Upper lobe of right lung (tissue), 1 donor: ENCODE measurements around the gene HERPUD1. TPM values are rescaled to one million over a fixed set of nuclear protein-coding genes. Genes with fewer than 3 reads are reported as not detected.

Source experiments
- ATAC-seq: fragments of 200-7000 bp; cut with Tn5 transposase; one replicate; pipeline ENCODE4 v1.9.1; 2020; ENCODE audit warnings: mild to moderate bottlenecking, moderate library complexity
- DNase-seq: peaks from one replicate; pipeline ENCODE4 v3.0.0-alpha.2; 2020
- H3K27ac ChIP-seq: fragments of 200-600 bp; one replicate; pipeline ENCODE4 v1.8.0; 2022
- H3K27me3 ChIP-seq: fragments of 200-600 bp; one replicate; pipeline ENCODE4 v1.8.0; 2022; ENCODE audit warnings: mild to moderate bottlenecking
- H3K36me3 ChIP-seq: fragments of 200-600 bp; one replicate; pipeline ENCODE4 v1.8.0; 2022
- H3K4me1 ChIP-seq: fragments of 200-600 bp; one replicate; pipeline ENCODE4 v1.8.0; 2022
- H3K4me3 ChIP-seq: fragments of 200-600 bp; one replicate; pipeline ENCODE4 v1.8.0; 2022; ENCODE audit warnings: mild to moderate bottlenecking
- H3K9me3 ChIP-seq: fragments of 200-600 bp; one replicate; pipeline ENCODE4 v1.8.0; 2022
- CTCF ChIP-seq: fragments of 200-600 bp; IDR thresholded peaks from one replicate; pipeline ENCODE4 v1.8.0; 2022; ENCODE audit warnings: antibody characterized with exemption
- intact Hi-C: fragments of 100-400 bp; cut with DNase I; formaldehyde crosslinking; loops from one replicate; pipeline ENCODE4 v1.11.0; 2022
- total RNA-seq: library from RNA; stranded (reverse); fragmentation: NEBNext Ultra II Directional; extraction: Animal tissue kit (Norgen Biotek cat#: 25700); gene quantifications from one replicate; pipeline ENCODE4 v1.2.1, GENCODE V29; 2021
- donor health status: DM: no; HTN: yes; CAD: no; lungs with severe emphysema.

HERPUD1 gene
- total RNA-seq, 1 donor from 2014 or later = 223 TPM

- Histone ChIP-seq H3K27me3 (no peaks in the 10 kb centered on the region), H3K36me3 (no peaks in the 10 kb centered on the region), H3K27ac (no peak overlapping the region), H3K4me3 (no peak overlapping the region), H3K4me1 (no peaks in the 10 kb centered on the region), H3K9me3 (no peaks in the 10 kb centered on the region)
- intact Hi-C loops = no loop called here
- ATAC-seq (no peak), DNase-seq (no peak)
- TF ChIP-seq CTCF = no peak
These were observed 37.5 kb upstream of the HERPUD1 start for GRCh38 chr16:56894331-56894917.

GRCh38 chr16:56895813-56896212, 36.1 kb upstream of the HERPUD1 start:
- no peak for ATAC-seq
- Histone ChIP-seq H3K9me3 (no peaks in the 10 kb centered on the region), H3K4me1 (no peaks in the 10 kb centered on the region), H3K36me3 (no peaks in the 10 kb centered on the region), H3K27me3 (no peaks in the 10 kb centered on the region), H3K4me3 (no peak overlapping the region), H3K27ac (no peak overlapping the region)
- intact Hi-C loops = no loop called here
- TF ChIP-seq CTCF = no peak
- DNase-seq = no peak

DNA sequence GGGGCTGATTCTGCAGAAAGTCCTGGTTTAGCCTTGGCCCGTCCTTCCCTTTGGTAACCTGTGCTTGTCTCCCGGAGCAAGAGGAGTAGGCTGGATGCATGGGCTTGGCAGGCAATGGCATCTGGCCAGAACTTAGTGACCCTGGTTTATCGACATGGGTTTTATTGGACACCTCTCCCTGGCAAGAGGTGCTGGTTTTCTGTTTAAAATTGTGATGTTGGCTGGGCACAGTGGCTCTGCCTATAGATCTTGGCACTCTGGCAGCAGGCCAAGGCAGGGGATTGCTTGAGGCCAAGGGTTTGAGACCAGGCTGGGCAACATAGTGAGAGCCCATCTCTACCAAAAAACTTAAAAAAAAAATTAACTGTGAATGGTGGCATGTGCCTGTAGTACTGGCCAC, 35.7 kb upstream of the HERPUD1 start:
- DNase-seq (no peak), ATAC-seq (no peak)
- Histone ChIP-seq H3K9me3 (no peaks in the 10 kb centered on the region), H3K27me3 (no peaks in the 10 kb centered on the region), H3K27ac (no peak overlapping the region), H3K36me3 (no peaks in the 10 kb centered on the region), H3K4me1 (no peaks in the 10 kb centered on the region), H3K4me3 (no peak overlapping the region)
- TF ChIP-seq CTCF = no peak
- intact Hi-C loops = no loop called here

- DNase-seq = no peak
- H3K36me3 ChIP-seq = no peaks in the 10 kb centered on the region
- ATAC-seq = no peak
- no peak for TF ChIP-seq CTCF
- no peak overlapping the region for H3K4me3 ChIP-seq
- H3K4me1 ChIP-seq = no peaks in the 10 kb centered on the region
- H3K27ac ChIP-seq = no peak overlapping the region
- no peaks in the 10 kb centered on the region for H3K9me3 ChIP-seq
- H3K27me3 ChIP-seq = no peaks in the 10 kb centered on the region
- intact Hi-C loops = no loop called here
These were observed 34.7 kb upstream of the HERPUD1 start for GRCh38 chr16:56897026-56897799.

GRCh38 chr16:56898847-56899246, 33.1 kb upstream of the HERPUD1 start:
- DNase-seq = no peak
- Histone ChIP-seq H3K36me3 (no peaks in the 10 kb centered on the region), H3K27ac (no peak overlapping the region), H3K4me1 (no peaks in the 10 kb centered on the region), H3K4me3 (no peak overlapping the region), H3K9me3 (no peaks in the 10 kb centered on the region), H3K27me3 (no peaks in the 10 kb centered on the region)
- intact Hi-C loops = no loop called here
- TF ChIP-seq CTCF = no peak
- ATAC-seq = no peak
